ENCODE data around the gene GAREM1.

Gene GAREM1

GRCh38 chr18:32286749-32287148 lies 183.9 kb downstream of the GAREM1 start:
- DNase-seq: no peak

GRCh38 chr18:32284284-32284683 lies 186.4 kb downstream of the GAREM1 start:
- DNase-seq: no peak

- DNase-seq: no peak
Observed at GRCh38 chr18:32280911-32281310, 189.8 kb downstream of the GAREM1 start.

GRCh38 chr18:32280188-32280783 lies 190.4 kb downstream of the GAREM1 start:
- DNase-seq: no peak

- DNase-seq: no peak
Observed at GRCh38 chr18:32278177-32278799, 192.4 kb downstream of the GAREM1 start.

GRCh38 chr18:32277549-32277948 lies 193.1 kb downstream of the GAREM1 start:
- no peak for DNase-seq

GRCh38 chr18:32276906-32277305 lies 193.8 kb downstream of the GAREM1 start:
- no peak for DNase-seq

- no peak for DNase-seq
Observed at GRCh38 chr18:32276256-32276655, 194.4 kb downstream of the GAREM1 start.

GRCh38 chr18:32275221-32275620 lies 195.5 kb downstream of the GAREM1 start:
- no peak for DNase-seq

- no peak for DNase-seq
Observed at GRCh38 chr18:32274307-32274706, 196.4 kb downstream of the GAREM1 start.

- DNase-seq: peak; percentile 11
Observed at GRCh38 chr18:32271672-32272208, 198.9 kb downstream of the GAREM1 start.

- DNase-seq: no peak
Observed at GRCh38 chr18:32270341-32270740, 200.3 kb downstream of the GAREM1 start.

- DNase-seq: no peak
Observed at GRCh38 chr18:32267463-32267862, 203.2 kb downstream of the GAREM1 start.

GRCh38 chr18:32264401-32264800 lies 206.3 kb downstream of the GAREM1 start:
- DNase-seq: no peak

- DNase-seq: no peak
Observed at GRCh38 chr18:32262092-32262491, 208.6 kb downstream of the GAREM1 start.

- DNase-seq: no peak
Observed at GRCh38 chr18:32261003-32261402, 209.7 kb downstream of the GAREM1 start.

- no peak for DNase-seq
Observed at GRCh38 chr18:32259553-32259952, 211.1 kb downstream of the GAREM1 start.

- no peak for DNase-seq
Observed at GRCh38 chr18:32258558-32259204, 212.0 kb downstream of the GAREM1 start.

- no peak for DNase-seq
Observed at GRCh38 chr18:32258148-32258547, 212.5 kb downstream of the GAREM1 start.

- DNase-seq: peak; percentile 72
Observed at GRCh38 chr18:32257084-32257785, 213.4 kb downstream of the GAREM1 start.

GRCh38 chr18:32255570-32255969 lies 215.1 kb downstream of the GAREM1 start:
- no peak for DNase-seq

GRCh38 chr18:32252141-32252860 lies 218.4 kb downstream of the GAREM1 start:
- no peak for DNase-seq

GRCh38 chr18:32251466-32251865 lies 219.2 kb downstream of the GAREM1 start:
- no peak for DNase-seq
